ENCODE data around the gene PPP2R5D.

Gene PPP2R5D

GRCh38 chr6:42984001-42984923 is at the start of gene PPP2R5D:
Gene PPP2R5D (plus strand): TSS chr6:42984570. CDS start chr6:42984678, 108 bp downstream.
- peak; percentile 99 for DNase-seq (ENCODE audit: low read depth)
- H3K4me3 ChIP-seq (ENCODE audit: low read depth, low read length), result peak within 1 kb of the TSS; percentile 87
- no peak for TF ChIP-seq CTCF (conservative IDR thresholded peaks at IDR 0.05; ENCODE audit: low read depth, low read length)

- no peak overlapping the region for H3K4me3 ChIP-seq (ENCODE audit: low read depth, low read length)
- TF ChIP-seq CTCF (conservative IDR thresholded peaks at IDR 0.05; ENCODE audit: low read depth, low read length), result no peak
- DNase-seq (ENCODE audit: low read depth), result no peak
Observed at GRCh38 chr6:42935322-42935721, 49.0 kb upstream of the PPP2R5D start.

GRCh38 chr6:42936398-42936797 is 48.0 kb upstream of the PPP2R5D start:
- H3K4me3 ChIP-seq (ENCODE audit: low read depth, low read length), result no peak overlapping the region
- TF ChIP-seq CTCF (conservative IDR thresholded peaks at IDR 0.05; ENCODE audit: low read depth, low read length), result no peak
- DNase-seq (ENCODE audit: low read depth), result no peak

GRCh38 chr6:42937548-42938427 is 46.6 kb upstream of the PPP2R5D start:
- H3K4me3 ChIP-seq (ENCODE audit: low read depth, low read length), result no peak overlapping the region
- no peak for TF ChIP-seq CTCF (conservative IDR thresholded peaks at IDR 0.05; ENCODE audit: low read depth, low read length)

GRCh38 chr6:42938428-42938796 is 46.0 kb upstream of the PPP2R5D start:
- no peak for DNase-seq (ENCODE audit: low read depth)
- no peak overlapping the region for H3K4me3 ChIP-seq (ENCODE audit: low read depth, low read length)
- no peak for TF ChIP-seq CTCF (conservative IDR thresholded peaks at IDR 0.05; ENCODE audit: low read depth, low read length)

More at GRCh38 chr6:42937548-42938427, 46.6 kb upstream of the PPP2R5D start:
- DNase-seq (ENCODE audit: low read depth), result no peak

- H3K4me3 ChIP-seq (ENCODE audit: low read depth, low read length), result no peak overlapping the region
- no peak for DNase-seq (ENCODE audit: low read depth)
- no peak for TF ChIP-seq CTCF (conservative IDR thresholded peaks at IDR 0.05; ENCODE audit: low read depth, low read length)
Observed at GRCh38 chr6:42938987-42939809, 45.2 kb upstream of the PPP2R5D start.
